GM12864 (cell line): ENCODE measurements around the gene LAIR1.
"Not testable (repeated sequence)": the region's sequence is repeated elsewhere in the genome, so short reads cannot be mapped to it uniquely, and the experiment has no call there.

ENCODE experiments used
- DNase-seq: peaks from one replicate; pipeline ENCODE4 v3.0.0-alpha.2; 2011; ENCODE audit warnings: low read depth
- H3K4me3 ChIP-seq: 2 replicates; pipeline ENCODE4 v1.5.1; 2011; ENCODE audit warnings: mild to moderate bottlenecking, low read depth, low read length, control low read depth
- CTCF ChIP-seq: IDR thresholded peaks from 2 replicates; pipeline ENCODE4 v1.5.1; 2011; ENCODE audit warnings: low read depth, mild to moderate bottlenecking, moderate library complexity, low read length, control low read depth, inconsistent platforms; ENCODE audit errors: missing control alignments

The LAIR1 gene

GRCh38 chr19:54332149-54332548 is 32.6 kb downstream of the LAIR1 start:
- no peak overlapping the region for H3K4me3 ChIP-seq
- no peak for TF ChIP-seq CTCF
- DNase-seq: no peak

- no peak overlapping the region for H3K4me3 ChIP-seq
- no peak for DNase-seq
- no peak for TF ChIP-seq CTCF
Observed at GRCh38 chr19:54331626-54332025, 33.1 kb downstream of the LAIR1 start.

GRCh38 chr19:54329476-54330165 is 35.1 kb downstream of the LAIR1 start:
- no peak for TF ChIP-seq CTCF
- no peak for DNase-seq
- no peak overlapping the region for H3K4me3 ChIP-seq

- not testable (repeated sequence) for H3K4me3 ChIP-seq, DNase-seq
Observed at GRCh38 chr19:54328781-54329180, 36.0 kb downstream of the LAIR1 start.

- no peak overlapping the region for H3K4me3 ChIP-seq
- DNase-seq: no peak
- no peak for TF ChIP-seq CTCF
Observed at GRCh38 chr19:54325631-54326030, 39.1 kb downstream of the LAIR1 start.

- TF ChIP-seq CTCF: peak; percentile 90
- H3K4me3 ChIP-seq: no peak overlapping the region
- DNase-seq: peak; percentile 18
Observed at GRCh38 chr19:54325194-54325621, 39.5 kb downstream of the LAIR1 start.

GRCh38 chr19:54324071-54324470 is 40.7 kb downstream of the LAIR1 start:
- no peak overlapping the region for H3K4me3 ChIP-seq
- TF ChIP-seq CTCF: no peak
- DNase-seq: no peak

GRCh38 chr19:54322934-54323333 is 41.8 kb downstream of the LAIR1 start:
- not testable (repeated sequence) for H3K4me3 ChIP-seq, DNase-seq

- DNase-seq, H3K4me3 ChIP-seq: not testable (repeated sequence)
Observed at GRCh38 chr19:54322295-54322694, 42.4 kb downstream of the LAIR1 start.
